IPS DF 6.9 (cell line): ENCODE measurements around the gene ERC2.

Experiments used
- DNase-seq: peaks from one replicate; pipeline ENCODE4 v3.0.0-alpha.2; 2013; ENCODE audit warnings: low read depth, low spot score
- H3K27ac ChIP-seq: one replicate; pipeline ENCODE4 v1.5.1; 2013; ENCODE audit warnings: low read length, control low read depth
- H3K27me3 ChIP-seq: 2 replicates; pipeline ENCODE4 v1.6.1; 2013; ENCODE audit warnings: mild to moderate bottlenecking, low read length; ENCODE audit not compliant: control insufficient read depth, insufficient read depth
- H3K36me3 ChIP-seq: 2 replicates; pipeline ENCODE4 v1.6.1; 2013; ENCODE audit warnings: low read length; ENCODE audit not compliant: control insufficient read depth, insufficient read depth
- H3K4me1 ChIP-seq: 2 replicates; pipeline ENCODE4 v1.6.1; 2013; ENCODE audit warnings: low read length; ENCODE audit not compliant: control insufficient read depth, insufficient read depth
- H3K4me3 ChIP-seq: 2 replicates; pipeline ENCODE4 v1.5.1; 2013; ENCODE audit warnings: mild to moderate bottlenecking, low read length
- H3K9me3 ChIP-seq: 2 replicates; pipeline ENCODE4 v1.6.1; 2013; ENCODE audit warnings: low read length, inconsistent platforms; ENCODE audit not compliant: control insufficient read depth, insufficient read depth
- WGBS: extraction: QIAGEN DNeasy Blood & Tissue Kit; methylation state at CpG from one replicate; pipeline ENCODE4 v1.1.7; 2013; ENCODE audit warnings: mixed read lengths, missing lambda C conversion rate; ENCODE audit not compliant: insufficient read length, insufficient coverage; 5-methylcytosine and 5-hydroxymethylcytosine counted together

The ERC2 gene

DNA sequence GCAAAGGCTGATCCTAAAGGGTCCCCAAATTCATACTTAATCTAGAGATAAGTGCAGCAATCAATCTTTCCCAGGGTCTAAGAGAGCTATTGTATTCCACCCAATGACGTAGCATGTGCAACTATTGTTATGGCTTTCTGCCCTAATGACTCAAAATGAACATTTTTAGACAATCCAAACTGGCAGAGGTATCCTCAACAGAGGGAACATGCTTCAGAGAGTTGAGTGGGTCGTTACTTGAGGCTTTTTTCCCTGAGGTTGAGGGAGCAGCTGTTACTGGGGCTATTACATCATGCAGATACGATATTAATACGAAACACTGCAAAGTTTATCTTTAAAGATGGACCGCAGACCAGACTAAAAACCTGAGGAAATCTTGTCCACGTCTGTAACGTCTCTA, 702.9 kb downstream of the ERC2 start:
- Histone ChIP-seq H3K9me3 (no peaks in the 10 kb centered on the region), H3K27me3 (no peaks in the 10 kb centered on the region), H3K27ac (no peak overlapping the region), H3K4me3 (no peak overlapping the region), H3K4me1 (no peaks in the 10 kb centered on the region), H3K36me3 (no peaks in the 10 kb centered on the region)
- WGBS, result no CpG with 5 or more reads among the region's 7 CpGs
- DNase-seq, result no peak

DNA sequence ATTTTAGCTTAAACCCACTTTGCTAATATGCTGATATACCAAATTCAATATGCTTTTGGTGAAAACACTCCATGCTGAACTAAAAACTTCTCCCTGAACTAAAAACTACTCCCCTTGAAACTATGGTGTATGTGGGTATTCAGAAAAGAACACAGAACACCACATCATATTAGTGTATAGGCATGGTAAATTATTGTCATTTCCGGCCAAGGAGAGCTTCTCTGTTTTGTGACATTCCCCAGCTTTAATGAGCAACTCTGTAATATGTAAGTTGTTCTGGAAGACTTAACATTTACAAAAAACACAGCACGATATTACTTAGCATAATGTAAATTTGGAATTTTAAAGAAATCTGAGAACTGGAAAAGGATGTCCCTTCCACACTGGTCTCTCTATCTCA, 711.3 kb downstream of the ERC2 start:
- Histone ChIP-seq H3K27ac (no peak overlapping the region), H3K36me3 (no peaks in the 10 kb centered on the region), H3K4me3 (no peak overlapping the region), H3K4me1 (0 out of 2 replicates have a peak, but pooled peaks cover 2% of the 10 kb centered on the region), H3K27me3 (no peaks in the 10 kb centered on the region), H3K9me3 (no peaks in the 10 kb centered on the region)
- no CpG with 5 or more reads among the region's 2 CpGs for WGBS
- no peak for DNase-seq

DNA sequence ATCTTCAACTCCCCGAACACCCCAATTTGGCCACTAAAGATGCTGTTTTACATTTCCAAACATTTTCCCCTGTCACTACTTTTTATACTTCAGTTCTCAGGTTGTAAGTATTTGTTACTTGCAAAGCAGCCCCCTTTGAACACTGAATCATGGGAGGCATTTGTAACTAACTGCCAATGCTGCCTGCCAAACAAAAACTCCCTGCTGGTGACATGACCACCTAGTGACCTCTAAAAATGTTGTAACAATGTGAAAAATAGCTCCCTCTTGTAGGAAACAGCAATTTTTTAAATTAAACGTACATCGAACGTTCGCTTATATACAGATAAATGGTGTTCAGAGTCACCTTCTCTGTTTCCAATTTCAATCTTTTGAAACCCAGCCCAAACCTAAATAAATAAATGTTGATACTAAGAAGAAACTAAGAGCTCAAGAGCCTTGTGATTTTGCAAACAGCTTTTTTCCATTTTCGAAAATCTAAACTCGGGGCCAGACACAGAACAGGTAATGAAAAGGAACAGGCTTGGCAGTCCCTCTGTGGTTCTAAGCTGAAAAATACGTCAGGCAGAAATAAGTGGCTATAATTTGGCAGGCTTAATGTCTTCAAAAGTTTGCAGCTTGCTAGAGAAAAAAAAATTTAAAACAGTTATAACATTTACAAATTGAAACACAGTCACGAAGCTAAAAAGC, 712.6 kb downstream of the ERC2 start:
- Histone ChIP-seq H3K27ac (no peak overlapping the region), H3K36me3 (no peaks in the 10 kb centered on the region), H3K9me3 (no peaks in the 10 kb centered on the region), H3K4me1 (0 out of 2 replicates have a peak, but pooled peaks cover 2% of the 10 kb centered on the region), H3K27me3 (no peaks in the 10 kb centered on the region), H3K4me3 (no peak overlapping the region)
- DNase-seq, result no peak
- WGBS, result no CpG with 5 or more reads among the region's 9 CpGs

DNA sequence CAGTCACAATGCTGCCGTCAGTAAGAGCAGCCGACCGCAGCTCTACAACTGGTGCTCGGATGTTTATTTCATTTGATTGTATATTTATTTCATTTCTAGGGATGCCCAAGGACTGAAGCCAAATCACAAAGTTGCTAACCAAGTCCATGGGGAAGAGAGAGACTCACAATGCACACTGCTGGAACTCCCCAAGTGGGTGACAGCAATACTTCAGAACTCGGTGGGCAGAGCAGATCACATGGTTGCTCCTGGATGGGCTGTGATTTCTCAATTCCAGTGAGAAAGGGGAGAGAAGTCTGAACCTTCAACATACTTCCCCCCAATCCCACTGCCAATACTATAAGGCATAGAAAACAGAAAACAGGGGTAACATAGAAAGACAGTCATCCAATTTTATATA, 715.4 kb downstream of the ERC2 start:
- Histone ChIP-seq H3K36me3 (no peaks in the 10 kb centered on the region), H3K4me1 (0 out of 2 replicates have a peak, but pooled peaks cover 2% of the 10 kb centered on the region), H3K9me3 (no peaks in the 10 kb centered on the region), H3K27ac (no peak overlapping the region), H3K27me3 (no peaks in the 10 kb centered on the region), H3K4me3 (no peak overlapping the region)
- no CpG with 5 or more reads among the region's 5 CpGs for WGBS
- no peak for DNase-seq

DNA sequence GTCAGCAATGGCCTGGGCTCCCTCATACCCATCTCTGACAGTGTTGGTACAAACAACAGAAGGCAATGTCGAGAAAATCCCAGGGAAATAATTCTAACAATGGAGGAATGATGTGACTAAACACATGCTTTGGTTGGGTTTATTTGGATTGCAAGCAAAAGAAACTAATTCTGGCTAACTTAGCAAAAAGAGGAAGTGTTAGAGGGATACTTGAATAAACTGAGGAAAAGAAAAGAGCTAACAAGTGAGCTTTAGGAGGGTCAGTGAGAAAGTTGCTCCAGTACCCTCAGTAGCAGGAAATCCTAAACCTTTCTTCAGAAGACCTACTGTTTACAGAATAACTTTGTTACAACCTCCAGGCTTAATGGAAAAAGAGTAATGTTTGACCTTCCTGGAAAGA, 716.5 kb downstream of the ERC2 start:
- Histone ChIP-seq H3K4me3 (no peak overlapping the region), H3K4me1 (0 out of 2 replicates have a peak, but pooled peaks cover 2% of the 10 kb centered on the region), H3K9me3 (no peaks in the 10 kb centered on the region), H3K27ac (no peak overlapping the region), H3K27me3 (no peaks in the 10 kb centered on the region), H3K36me3 (no peaks in the 10 kb centered on the region)
- no peak for DNase-seq
- WGBS, result no CpG with 5 or more reads among the region's 1 CpG

DNA sequence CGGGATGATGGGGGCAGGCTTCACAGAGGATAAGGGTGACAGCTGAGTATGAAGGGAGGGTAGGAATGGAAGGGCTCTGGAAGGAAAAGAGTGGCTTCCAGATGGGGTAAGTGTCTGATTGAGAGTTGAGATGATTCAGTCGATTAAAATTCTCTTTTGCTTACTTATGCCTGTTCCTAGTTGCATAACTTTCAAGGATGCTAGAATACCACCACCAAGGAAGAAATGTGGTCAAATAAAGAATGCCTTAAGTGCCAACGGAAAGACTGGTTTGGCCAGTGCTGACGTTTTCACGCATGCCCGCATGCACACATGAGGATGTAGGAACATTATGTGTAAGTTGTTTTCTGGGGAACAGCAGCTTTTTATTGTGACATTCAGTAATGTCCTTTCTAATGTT, 717.7 kb downstream of the ERC2 start:
- WGBS, result no CpG with 5 or more reads among the region's 6 CpGs
- DNase-seq, result no peak
- no peak overlapping the region for H3K27ac ChIP-seq

DNA sequence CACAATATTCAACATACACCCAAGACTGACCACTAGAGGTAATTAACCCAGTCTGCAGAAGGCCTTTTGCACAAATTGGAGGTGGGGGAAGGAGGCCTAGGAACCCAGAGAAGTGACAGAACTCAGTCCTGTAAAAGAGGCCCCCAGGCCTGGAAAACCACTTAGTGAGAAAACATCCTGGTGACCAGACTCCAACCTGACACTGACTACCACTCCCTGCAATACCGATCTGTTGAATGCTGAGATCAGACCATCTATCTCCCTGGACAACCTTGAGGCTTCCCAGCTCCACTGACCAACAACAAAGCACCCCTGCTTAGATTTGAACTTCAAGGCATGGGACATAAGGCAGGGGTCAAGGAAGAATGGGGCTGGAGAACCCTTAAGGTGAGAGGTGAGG, 719.2 kb downstream of the ERC2 start:
- no peak for DNase-seq
- Histone ChIP-seq H3K27ac (no peak overlapping the region), H3K4me3 (no peak overlapping the region), H3K36me3 (no peaks in the 10 kb centered on the region), H3K4me1 (no peaks in the 10 kb centered on the region), H3K9me3 (no peaks in the 10 kb centered on the region), H3K27me3 (no peaks in the 10 kb centered on the region)
- no CpG with 5 or more reads among the region's 1 CpG for WGBS

More for the DNA sequence above, 717.7 kb downstream of the ERC2 start:
- H3K4me1 ChIP-seq, result 0 out of 2 replicates have a peak, but pooled peaks cover 2% of the 10 kb centered on the region
- H3K27me3 ChIP-seq, result no peaks in the 10 kb centered on the region
- no peaks in the 10 kb centered on the region for H3K9me3 ChIP-seq
- H3K4me3 ChIP-seq, result no peak overlapping the region
- no peaks in the 10 kb centered on the region for H3K36me3 ChIP-seq

DNA sequence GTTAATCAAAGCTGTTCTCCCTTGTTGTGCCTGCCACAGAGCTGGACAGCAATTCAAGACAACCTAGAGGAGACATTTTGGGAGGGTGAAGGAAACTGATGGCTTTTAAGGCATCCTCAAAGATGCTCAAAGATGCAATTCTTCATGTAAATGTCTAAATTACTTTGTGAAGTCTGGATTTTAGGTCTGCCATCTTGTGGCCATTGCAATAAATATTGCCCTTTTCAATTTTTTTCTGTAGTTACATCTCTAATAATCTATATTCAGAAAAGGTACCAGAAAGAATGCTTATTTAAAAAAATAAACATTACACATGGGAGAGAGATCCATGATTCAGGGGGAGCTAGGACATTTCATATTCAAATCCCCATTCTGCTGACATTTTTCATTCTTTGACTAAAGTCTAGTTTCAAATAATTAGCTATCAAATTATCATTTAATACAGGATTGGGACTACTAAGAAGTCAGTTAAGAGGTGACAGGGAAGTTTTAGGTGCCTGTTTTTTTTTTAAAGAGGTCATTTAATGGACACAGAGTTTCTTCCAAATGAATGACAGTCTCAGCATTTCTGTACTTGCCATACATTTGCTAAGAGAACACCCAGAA, 721.4 kb downstream of the ERC2 start:
- Histone ChIP-seq H3K9me3 (no peaks in the 10 kb centered on the region), H3K4me3 (no peak overlapping the region), H3K36me3 (no peaks in the 10 kb centered on the region), H3K27ac (no peak overlapping the region), H3K27me3 (no peaks in the 10 kb centered on the region), H3K4me1 (no peaks in the 10 kb centered on the region)
- DNase-seq, result no peak

DNA sequence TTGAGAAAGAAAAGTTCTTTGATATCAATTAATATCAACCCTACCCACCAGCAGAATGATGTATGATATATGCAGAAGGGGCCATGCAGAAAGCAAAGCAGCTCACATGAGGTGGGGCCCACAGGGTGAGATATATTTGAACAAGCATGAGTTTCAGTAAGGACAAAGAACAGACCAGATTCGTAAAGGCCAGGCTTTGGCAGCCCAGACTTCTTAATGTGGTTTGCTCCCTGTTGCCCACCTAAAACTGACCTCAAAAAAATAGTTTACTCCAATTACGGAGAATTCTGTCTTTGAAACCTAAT, 725.5 kb downstream of the ERC2 start:
- no peak overlapping the region for H3K4me3 ChIP-seq
- no peaks in the 10 kb centered on the region for H3K4me1 ChIP-seq
- no peaks in the 10 kb centered on the region for H3K36me3 ChIP-seq
- no peak overlapping the region for H3K27ac ChIP-seq
- DNase-seq, result no peak
- no peaks in the 10 kb centered on the region for H3K9me3 ChIP-seq
- no peaks in the 10 kb centered on the region for H3K27me3 ChIP-seq
- WGBS, result no CpG with 5 or more reads among the region's 2 CpGs

DNA sequence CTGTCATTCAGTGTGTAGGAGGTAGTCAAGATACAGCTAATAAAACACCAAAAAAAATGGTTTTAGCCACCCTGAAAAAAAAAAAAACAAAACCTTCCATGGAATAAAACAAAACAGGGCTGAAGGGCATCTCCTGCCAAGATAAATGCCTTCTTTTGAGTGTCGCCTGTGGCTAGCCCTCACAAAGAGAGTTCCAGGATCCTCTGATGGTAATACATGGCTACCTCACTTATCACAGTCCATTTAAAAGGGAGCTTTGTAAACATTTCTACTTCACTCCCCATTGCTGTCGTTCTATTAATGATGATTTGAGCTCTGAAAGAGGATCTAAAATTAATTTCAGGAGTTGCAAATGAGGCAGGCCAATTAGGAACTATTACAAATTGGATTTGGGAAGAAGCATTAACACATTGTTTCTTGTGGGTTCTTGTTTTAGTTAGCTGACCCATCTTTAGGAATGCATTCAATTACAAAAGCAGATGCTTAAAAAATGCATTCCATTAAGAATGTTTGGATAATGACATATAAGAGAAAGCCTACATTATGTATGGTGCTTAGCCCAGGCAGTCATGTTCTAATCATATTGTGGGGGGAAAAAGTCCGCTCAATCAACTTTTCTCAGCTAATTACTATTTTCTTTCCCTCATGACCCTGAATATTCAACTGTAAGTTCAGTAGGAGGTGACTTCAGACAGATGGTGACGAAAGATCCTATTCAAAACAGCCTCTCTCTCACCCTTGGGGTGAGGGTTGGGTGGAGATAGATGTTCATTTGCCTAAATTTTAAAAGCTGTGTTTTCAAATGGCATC, 726.0 kb downstream of the ERC2 start:
- Histone ChIP-seq H3K36me3 (no peaks in the 10 kb centered on the region), H3K4me3 (no peak overlapping the region), H3K4me1 (no peaks in the 10 kb centered on the region), H3K9me3 (no peaks in the 10 kb centered on the region), H3K27ac (no peak overlapping the region), H3K27me3 (no peaks in the 10 kb centered on the region)
- DNase-seq, result no peak
- WGBS, result no CpG with 5 or more reads among the region's 4 CpGs
